HCT116 (cell line): Measurements from ENCODE around the gene THSD4. TPM values are rescaled to one million over a fixed set of nuclear protein-coding genes. Genes with fewer than 3 reads are reported as not detected.

Experiments used
- ATAC-seq: fragments of 200-7000 bp; cut with Tn5 transposase; 2 replicates; pipeline ENCODE4 v1.9.1; 2020; ENCODE audit warnings: mild to moderate bottlenecking, moderate library complexity
- BruUV-seq: library from RNA; stranded (reverse); fragments of 400-500 nt; replicated peaks from 2 replicates; lab custom pipeline; 2021; lab: Mats Ljungman, UMichigan
- CTCF ChIA-PET: fragments of 300-600 bp; sonication (Branson Sonifier 250); formaldehyde crosslinking; loops from one replicate; lab custom pipeline; 2021; ENCODE audit warnings: antibody characterized with exemption; lab: Charles Lee
- POLR2A ChIA-PET: fragments of 300-600, 350-600 bp; sonication (Branson Sonifier 250); formaldehyde crosslinking; loops from one replicate; lab custom pipeline; 2021; ENCODE audit warnings: antibody characterized with exemption; lab: Charles Lee
- RAD21 ChIA-PET, 2 experiments: fragments of 300-600 bp; sonication (Branson Sonifier 250); formaldehyde crosslinking; loops; one replicate each; lab custom pipeline; 2023; ENCODE audit warnings: low total read pairs in 2 of 2; ENCODE audit not compliant: uncharacterized antibody in 2 of 2, unreplicated experiment in 2 of 2, low non-redundant PET in 1 of 2; lab: Charles Lee
- DNase-seq: peaks from one replicate; pipeline ENCODE4 v3.0.0-alpha.2; 2010; ENCODE audit warnings: low read depth, low spot score
- H2AFZ ChIP-seq: fragments of 200-600 bp; shearing (Covaris generic), sonication (generic); 2 replicates; pipeline ENCODE4 v1.6.1; 2017; ENCODE audit warnings: low read depth, mixed run types, mixed read lengths, antibody characterized with exemption, low read length; ENCODE audit not compliant: poor library complexity, severe bottlenecking
- H3K27ac ChIP-seq: 2 replicates; pipeline ENCODE4 v1.5.1; 2012; ENCODE audit warnings: low read depth, low read length
- H3K27me3 ChIP-seq: fragments of 200-600 bp; sonication (generic); 2 replicates; pipeline ENCODE4 v1.6.1; 2016; ENCODE audit warnings: mixed run types, low read length, mixed read lengths; ENCODE audit not compliant: insufficient read depth
- H3K36me3 ChIP-seq, 2 experiments: fragments of 200-500 bp in 1 of 2; fragments of 200-600 bp in 1 of 2; sonication (Bioruptor generic) in 1 of 2; sonication (generic) in 1 of 2; 2 replicates each; pipeline versions ENCODE4 v1.5.1 to v1.6.1; 2014 to 2016; ENCODE audit warnings: low read length in 2 of 2, inconsistent platforms in 1 of 2, mixed read lengths in 1 of 2, mixed run types in 1 of 2; ENCODE audit not compliant: insufficient read depth in 2 of 2, control insufficient read depth in 1 of 2
- H3K4me1 ChIP-seq, 2 experiments: fragments of 200-600 bp in 1 of 2; sonication (generic) in 1 of 2; 2 replicates each; pipeline versions ENCODE4 v1.5.1 to v1.6.1; 2012 to 2017; ENCODE audit warnings: low read length in 2 of 2, inconsistent platforms in 1 of 2, mild to moderate bottlenecking in 1 of 2, mixed read lengths in 1 of 2, mixed run types in 1 of 2, moderate library complexity in 1 of 2; ENCODE audit not compliant: insufficient read depth in 2 of 2, control insufficient read depth in 1 of 2
- H3K4me2 ChIP-seq: fragments of 200-600 bp; sonication (generic); 2 replicates; pipeline ENCODE4 v1.6.1; 2017; ENCODE audit warnings: mixed run types, low read length, mixed read lengths
- H3K4me3 ChIP-seq, 2 experiments: fragments of 200-600 bp in 1 of 2; sonication (generic) in 1 of 2; replicated peaks in 1 of 2; 2 replicates each; pipeline ENCODE4 v1.5.1; 2011 to 2016; ENCODE audit warnings: low read length in 2 of 2, control low read depth in 1 of 2, low read depth in 1 of 2, mild to moderate bottlenecking in 1 of 2, mixed read lengths in 1 of 2, mixed run types in 1 of 2
- H3K79me2 ChIP-seq: fragments of 200-600 bp; sonication (generic); 2 replicates; pipeline ENCODE4 v1.6.1; 2017; ENCODE audit warnings: mild to moderate bottlenecking, mixed run types, low read length, moderate library complexity, mixed read lengths; ENCODE audit not compliant: insufficient read depth
- H3K9ac ChIP-seq: fragments of 200-600 bp; sonication (generic); 2 replicates; pipeline ENCODE4 v1.6.1; 2016; ENCODE audit warnings: low read length, mixed read lengths
- H3K9me2 ChIP-seq: fragments of 200-600 bp; sonication (generic), shearing (Covaris generic); 2 replicates; pipeline ENCODE4 v1.6.1; 2017; ENCODE audit warnings: mixed run types, mild to moderate bottlenecking, moderate library complexity; ENCODE audit not compliant: insufficient read depth
- H3K9me3 ChIP-seq, 2 experiments: fragments of 200-500 bp in 1 of 2; fragments of 200-600 bp in 1 of 2; sonication (Bioruptor generic) in 1 of 2; sonication (generic) in 1 of 2; 2 replicates each; pipeline ENCODE4 v1.6.1; 2014 to 2017; ENCODE audit warnings: low read length in 2 of 2, mixed read lengths in 2 of 2, inconsistent platforms in 1 of 2, low read depth in 1 of 2, mild to moderate bottlenecking in 1 of 2, mixed run types in 1 of 2, moderate library complexity in 1 of 2; ENCODE audit not compliant: control insufficient read depth in 1 of 2, insufficient read depth in 1 of 2
- H4K20me1 ChIP-seq: fragments of 200-600 bp; sonication (generic), shearing (Covaris generic); 2 replicates; pipeline ENCODE4 v1.6.1; 2017; ENCODE audit warnings: mixed run types, mild to moderate bottlenecking, moderate library complexity; ENCODE audit not compliant: insufficient read depth
- ATF3 ChIP-seq: IDR thresholded peaks from 2 replicates; pipeline ENCODE4 v1.6.1; 2012
- CBX3 ChIP-seq: IDR thresholded peaks from 2 replicates; pipeline ENCODE4 v1.6.1; 2012; ENCODE audit warnings: low read depth
- CEBPB ChIP-seq: IDR thresholded peaks from 2 replicates; pipeline ENCODE4 v1.6.1; 2012; ENCODE audit warnings: low read depth
- CTCF ChIP-seq, 3 experiments: fragments of 200-600 bp in 1 of 3; sonication (generic) in 1 of 3; IDR thresholded peaks in 2 of 3; conservative IDR thresholded peaks in 1 of 3; 2 replicates each; pipeline ENCODE4 v1.5.1; 2012 to 2017; ENCODE audit warnings: low read depth in 2 of 3, low read length in 2 of 3, antibody characterized with exemption in 1 of 3, borderline replicate concordance in 1 of 3, control low read depth in 1 of 3, mild to moderate bottlenecking in 1 of 3, mixed read lengths in 1 of 3, mixed run types in 1 of 3, moderate library complexity in 1 of 3; ENCODE audit not compliant: insufficient read depth in 1 of 3
- EGR1 ChIP-seq: IDR thresholded peaks from 2 replicates; pipeline ENCODE4 v1.6.1; 2012; ENCODE audit warnings: low read depth
- EZH2 ChIP-seq: fragments of 200-600 bp; sonication (generic); IDR thresholded peaks from 2 replicates; pipeline ENCODE4 v1.6.1; 2017; ENCODE audit warnings: antibody characterized with exemption, mixed run types
- EZH2phosphoT487 ChIP-seq: fragments of 200-600 bp; IDR thresholded peaks from 2 replicates; pipeline ENCODE4 v1.6.1; 2018; ENCODE audit warnings: antibody characterized with exemption, borderline replicate concordance
- FOSL1 ChIP-seq: IDR thresholded peaks from 2 replicates; pipeline ENCODE4 v1.6.1; 2012; ENCODE audit warnings: low read depth
- JUND ChIP-seq: IDR thresholded peaks from 2 replicates; pipeline ENCODE4 v1.6.1; 2012
- POLR2A ChIP-seq: IDR thresholded peaks from 2 replicates; pipeline ENCODE4 v1.7.0; 2011; ENCODE audit warnings: borderline replicate concordance; ENCODE audit not compliant: insufficient read depth, insufficient read length; ENCODE audit errors: extremely low read depth
- POLR2AphosphoS5 ChIP-seq: IDR thresholded peaks from 2 replicates; pipeline ENCODE4 v1.6.1; 2011; ENCODE audit warnings: mild to moderate bottlenecking, low read depth, low read length, moderate library complexity
- SIN3A ChIP-seq: IDR thresholded peaks from 2 replicates; pipeline ENCODE4 v1.6.1; 2012; ENCODE audit warnings: low read depth
- SRF ChIP-seq: IDR thresholded peaks from 2 replicates; pipeline ENCODE4 v1.6.1; 2012; ENCODE audit warnings: low read depth
- TCF7L2 ChIP-seq: IDR thresholded peaks from 2 replicates; pipeline ENCODE4 v1.7.0; 2011; ENCODE audit warnings: borderline replicate concordance, inconsistent platforms; ENCODE audit not compliant: insufficient read depth, insufficient read length; ENCODE audit errors: extremely low read depth
- YY1 ChIP-seq: IDR thresholded peaks from 2 replicates; pipeline ENCODE4 v1.6.1; 2011; ENCODE audit warnings: low read length, low read depth, moderate library complexity, mild to moderate bottlenecking; ENCODE audit not compliant: insufficient replicate concordance; ENCODE audit errors: extremely low read depth
- ZBTB33 ChIP-seq: IDR thresholded peaks from 2 replicates; pipeline ENCODE4 v1.6.1; 2011; ENCODE audit warnings: mild to moderate bottlenecking, low read length, moderate library complexity; ENCODE audit not compliant: insufficient replicate concordance; ENCODE audit errors: extremely low read depth
- ZFX ChIP-seq: fragments of 450-650 bp; IDR thresholded peaks from 2 replicates; pipeline ENCODE4 v1.6.1; 2017
- ZNF274 ChIP-seq: fragments of 200-500 bp; sonication (Bioruptor generic); IDR thresholded peaks from 2 replicates; pipeline ENCODE4 v1.6.1; 2014; ENCODE audit warnings: mild to moderate bottlenecking, low read depth, low read length, inconsistent platforms
- intact Hi-C: fragments of 100-400 bp; cut with micrococcal nuclease; formaldehyde crosslinking; loops from 2 replicates; pipeline ENCODE4 v1.10.0; 2022
- total RNA-seq: library from RNA; stranded (reverse); gene quantifications from one replicate; pipeline ENCODE4 v1.2.1, GENCODE V29; 2021; ENCODE audit not compliant: unreplicated experiment

Gene THSD4
- total RNA-seq, 1 experiment from 2014 or later, result 30.5 TPM

GRCh38 chr15:71187078-71187477, 71.8 kb downstream of the THSD4 start:
- intact Hi-C loops, result no loop called here
- Histone ChIP-seq H3K27ac (no peak overlapping the region), H3K9me2 (no peaks in the 10 kb centered on the region), H2AFZ (no peak overlapping the region), H3K4me2 (no peak overlapping the region), H3K9me3 (no peaks in the 10 kb centered on the region), H3K9ac (no peak overlapping the region), H3K79me2 (no peaks in the 10 kb centered on the region), H3K4me1 (no peaks in the 10 kb centered on the region), H3K27me3 (no peaks in the 10 kb centered on the region), H3K36me3 (no peaks in the 10 kb centered on the region), H3K4me3 (no peak overlapping the region), H4K20me1 (no peaks in the 10 kb centered on the region)
- no TSS peak for BruUV-seq
- RAD21 ChIA-PET, result no interaction called here
- CTCF ChIA-PET, result no interaction called here
- DNase-seq (no peak), ATAC-seq (no peak)
- no peak for TF ChIP-seq TCF7L2
- no peak for TF ChIP-seq CTCF (IDR thresholded peaks at IDR 0.05 in 2 of 3, conservative IDR thresholded peaks at IDR 0.05 in 1 of 3; ENCODE audit: borderline replicate concordance in 1 of 3, insufficient read depth in 1 of 3, low read depth in 2 of 3, low read length in 2 of 3)
- TF ChIP-seq POLR2A, result no peak
- TF ChIP-seq POLR2AphosphoS5, result no peak
- TF ChIP-seq EZH2, result no peak
- no peak for TF ChIP-seq SIN3A
- no peak for TF ChIP-seq FOSL1
- no peak for TF ChIP-seq EZH2phosphoT487
- no peak for TF ChIP-seq EGR1
- no peak for TF ChIP-seq ZFX
- TF ChIP-seq CBX3, result no peak
- TF ChIP-seq CEBPB, result no peak
- TF ChIP-seq SRF, result no peak
- no peak for TF ChIP-seq ZBTB33
- TF ChIP-seq ZNF274, result no peak
- TF ChIP-seq JUND, result no peak
- no peak for TF ChIP-seq YY1
- TF ChIP-seq ATF3, result no peak
- POLR2A ChIA-PET, result no interaction called here
